Natural killer cell (primary cell): ENCODE data around the gene EXOC6B. TPM values are rescaled to one million over a fixed set of nuclear protein-coding genes. Genes with fewer than 3 reads are reported as not detected.

Experiments used
- ATAC-seq, 3 donors: fragments of 150-1000 bp in 2 of 3; fragments of 200-7000 bp in 1 of 3; cut with Tn5 transposase; 1 replicate in 1 of 3; 2 replicates in 2 of 3; pipeline ENCODE4 v1.10.0; 2021; ENCODE audit warnings: mild to moderate bottlenecking in 2 of 3, moderate library complexity in 2 of 3
- DNase-seq, 2 donors: peaks; one replicate each; pipeline versions ENCODE4 v3.0.0 to v3.0.0-alpha.2; 2013 to 2021; ENCODE audit warnings: mixed read lengths in 1 of 2
- H3K27ac ChIP-seq: one replicate; pipeline ENCODE4 v1.5.1; 2013; ENCODE audit warnings: mild to moderate bottlenecking, low read length
- H3K27me3 ChIP-seq: one replicate; pipeline ENCODE4 v1.6.1; 2013; ENCODE audit warnings: low read length; ENCODE audit not compliant: control insufficient read depth, insufficient read depth
- H3K36me3 ChIP-seq: one replicate; pipeline ENCODE4 v1.6.1; 2013; ENCODE audit warnings: low read length; ENCODE audit not compliant: control insufficient read depth, insufficient read depth
- H3K4me1 ChIP-seq: one replicate; pipeline ENCODE4 v1.6.1; 2013; ENCODE audit warnings: low read length; ENCODE audit not compliant: control insufficient read depth, insufficient read depth
- H3K4me3 ChIP-seq: one replicate; pipeline ENCODE4 v1.5.1; 2013; ENCODE audit warnings: low read length
- H3K9me3 ChIP-seq: one replicate; pipeline ENCODE4 v1.6.1; 2013; ENCODE audit warnings: low read length; ENCODE audit not compliant: control insufficient read depth, insufficient read depth
- H3K27ac Mint-ChIP-seq, 2 donors: one replicate each; pipeline ENCODE4 v1.8.0; 2022; ENCODE audit warnings: mild to moderate bottlenecking in 2 of 2, mixed read lengths in 2 of 2, moderate library complexity in 1 of 2
- H3K27me3 Mint-ChIP-seq, 2 donors: one replicate each; pipeline ENCODE4 v1.8.0; 2022; ENCODE audit warnings: low read depth in 2 of 2, mixed read lengths in 2 of 2
- H3K36me3 Mint-ChIP-seq: one replicate; pipeline ENCODE4 v1.8.0; 2022; ENCODE audit warnings: mixed read lengths
- H3K4me1 Mint-ChIP-seq, 2 donors: one replicate each; pipeline ENCODE4 v1.8.0; 2022; ENCODE audit warnings: mixed read lengths in 2 of 2
- H3K4me3 Mint-ChIP-seq: one replicate; pipeline ENCODE4 v1.8.0; 2022; ENCODE audit warnings: mild to moderate bottlenecking, moderate library complexity, mixed read lengths
- H3K9me3 Mint-ChIP-seq, 2 donors: one replicate each; pipeline ENCODE4 v1.8.0; 2022; ENCODE audit warnings: mixed read lengths in 2 of 2
- CTCF ChIP-seq: fragments of 200-600 bp; IDR thresholded peaks from one replicate; pipeline ENCODE4 v1.8.0; 2022; ENCODE audit warnings: antibody characterized with exemption
- WGBS: methylation state at CpG from one replicate; pipeline ENCODE4 v1.1.7; 2013; ENCODE audit warnings: missing lambda C conversion rate; ENCODE audit not compliant: insufficient coverage; 5-methylcytosine and 5-hydroxymethylcytosine counted together
- intact Hi-C: fragments of 100-400 bp; cut with micrococcal nuclease; formaldehyde crosslinking; loops from one replicate; pipeline ENCODE4 v1.14.2; 2022
- total RNA-seq, 4 donors: library from RNA; stranded (reverse); fragments of 120-200 nt in 1 of 4; gene quantifications; one replicate each; pipeline versions ENCODE4 v1.2.3 to v1.2.4, GENCODE V29; 2013 to 2022

EXOC6B gene
- total RNA-seq, 3 donors from 2014 or later (not counting 1 experiment from before 2014, with no cell fraction given), result 16.6 to 17.2 (median 17.1) TPM

DNA sequence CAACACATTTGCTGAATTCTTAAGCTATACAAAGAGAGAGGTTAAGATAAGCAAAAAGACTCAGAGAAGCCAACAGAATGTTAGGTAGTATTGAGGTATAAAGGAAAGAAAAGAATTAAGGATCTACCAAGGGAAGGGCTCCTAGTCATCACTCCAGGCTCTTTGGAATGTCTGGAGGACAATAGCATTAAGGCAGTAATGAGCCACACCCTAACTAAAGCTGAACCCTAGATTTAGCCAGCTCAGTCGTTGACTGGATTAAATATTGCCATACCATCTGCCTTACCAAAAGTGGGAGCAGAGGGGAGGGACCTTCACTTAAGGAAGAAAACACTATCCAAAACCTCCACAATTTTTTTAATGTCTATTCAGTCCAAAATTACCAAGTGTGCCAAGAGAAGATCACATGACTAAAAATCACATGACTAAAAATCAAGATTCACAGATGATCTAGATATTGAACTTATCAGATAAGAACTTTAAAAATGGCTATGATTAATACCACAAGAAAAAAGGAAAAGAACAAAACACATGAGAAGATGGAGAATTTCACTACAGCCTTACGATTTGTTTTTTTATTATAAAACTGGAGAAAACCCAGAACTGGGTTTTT is 59.7 kb downstream of the EXOC6B start:
- no peaks in the 10 kb centered on the region for H3K4me1 Mint-ChIP-seq
- no peak overlapping the region for H3K27ac Mint-ChIP-seq
- WGBS, result 88% methylated on average over 2 of the region's 2 CpGs
- Histone ChIP-seq H3K4me3 (no peak overlapping the region), H3K4me1 (no peaks in the 10 kb centered on the region), H3K9me3 (peaks cover 6% of the 10 kb centered on the region), H3K27ac (no peak overlapping the region), H3K27me3 (no peaks in the 10 kb centered on the region), H3K36me3 (no peaks in the 10 kb centered on the region)
- ATAC-seq (no peak), DNase-seq (no peak)
- no peak overlapping the region for H3K4me3 Mint-ChIP-seq
- intact Hi-C loops, result no loop called here
- no peaks in the 10 kb centered on the region for H3K27me3 Mint-ChIP-seq
- H3K9me3 Mint-ChIP-seq, result peaks cover 2 to 9% of the 10 kb centered on the region in 2 donors
- no peaks in the 10 kb centered on the region for H3K36me3 Mint-ChIP-seq
- no peak for TF ChIP-seq CTCF

DNA sequence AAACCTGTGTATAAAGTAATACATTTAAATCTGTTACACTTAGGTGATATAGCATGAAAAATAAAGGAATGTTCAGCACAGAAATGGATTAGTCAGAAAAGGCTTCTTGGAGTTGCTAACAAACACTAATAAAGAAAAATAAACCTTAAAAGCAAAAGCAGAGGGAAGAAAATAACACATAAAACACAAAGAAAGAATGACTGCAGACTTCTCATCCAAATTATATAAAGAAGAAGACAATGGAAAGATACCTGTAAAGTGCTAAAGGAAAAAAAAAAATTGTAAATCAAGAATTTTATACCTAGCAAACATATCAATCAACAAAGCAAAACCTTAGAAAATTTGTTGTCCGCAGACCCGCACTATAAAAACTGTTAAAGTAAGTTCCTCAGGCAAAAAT is 63.6 kb downstream of the EXOC6B start:
- Histone ChIP-seq H3K4me1 (no peaks in the 10 kb centered on the region), H3K27ac (no peak overlapping the region), H3K9me3 (peaks cover 6% of the 10 kb centered on the region), H3K27me3 (no peaks in the 10 kb centered on the region), H3K4me3 (no peak overlapping the region), H3K36me3 (no peaks in the 10 kb centered on the region)
- no peak overlapping the region for H3K27ac Mint-ChIP-seq
- H3K27me3 Mint-ChIP-seq, result no peaks in the 10 kb centered on the region
- WGBS, result 100% methylated on average over 2 of the region's 2 CpGs
- DNase-seq, result no peak
- H3K36me3 Mint-ChIP-seq, result no peaks in the 10 kb centered on the region
- peaks cover 3 to 9% of the 10 kb centered on the region in 2 donors for H3K9me3 Mint-ChIP-seq
- no peak for ATAC-seq
- H3K4me1 Mint-ChIP-seq, result no peaks in the 10 kb centered on the region
- intact Hi-C loops, result no loop called here
- TF ChIP-seq CTCF, result no peak
- H3K4me3 Mint-ChIP-seq, result no peak overlapping the region

DNA sequence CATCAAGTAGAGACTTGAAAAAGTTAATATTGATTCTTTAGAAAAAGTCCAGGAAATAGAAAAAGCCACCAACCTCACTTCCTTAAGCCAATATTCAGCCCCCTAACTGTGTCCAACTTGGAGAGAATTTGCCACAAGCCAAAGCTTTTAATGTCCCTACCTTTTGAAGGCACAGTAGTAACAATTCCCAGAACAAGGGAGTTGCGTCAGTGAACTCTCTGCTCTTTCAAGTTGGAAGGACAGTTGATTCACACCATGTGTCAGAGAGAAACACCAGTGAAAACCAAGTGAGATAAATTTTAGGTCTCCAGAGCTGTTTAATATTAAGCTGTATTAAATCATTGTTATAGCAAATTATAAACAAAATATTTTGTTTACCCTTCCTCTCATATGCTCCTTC is 66.1 kb downstream of the EXOC6B start:
- DNase-seq (no peak), ATAC-seq (no peak)
- Mint-ChIP-seq H3K27me3 (no peaks in the 10 kb centered on the region), H3K4me3 (no peak overlapping the region), H3K4me1 (no peaks in the 10 kb centered on the region), H3K36me3 (no peaks in the 10 kb centered on the region), H3K27ac (no peak overlapping the region), H3K9me3 (peaks cover 3 to 9% of the 10 kb centered on the region in 2 donors)
- H3K36me3 ChIP-seq, result no peaks in the 10 kb centered on the region
- no peak for TF ChIP-seq CTCF
- no peak overlapping the region for H3K4me3 ChIP-seq
- no peak overlapping the region for H3K27ac ChIP-seq
- peaks cover 6% of the 10 kb centered on the region for H3K9me3 ChIP-seq
- H3K4me1 ChIP-seq, result no peaks in the 10 kb centered on the region
- WGBS, result 100% methylated on average over 1 of the region's 1 CpG
- no peaks in the 10 kb centered on the region for H3K27me3 ChIP-seq
- intact Hi-C loops, result no loop called here

DNA sequence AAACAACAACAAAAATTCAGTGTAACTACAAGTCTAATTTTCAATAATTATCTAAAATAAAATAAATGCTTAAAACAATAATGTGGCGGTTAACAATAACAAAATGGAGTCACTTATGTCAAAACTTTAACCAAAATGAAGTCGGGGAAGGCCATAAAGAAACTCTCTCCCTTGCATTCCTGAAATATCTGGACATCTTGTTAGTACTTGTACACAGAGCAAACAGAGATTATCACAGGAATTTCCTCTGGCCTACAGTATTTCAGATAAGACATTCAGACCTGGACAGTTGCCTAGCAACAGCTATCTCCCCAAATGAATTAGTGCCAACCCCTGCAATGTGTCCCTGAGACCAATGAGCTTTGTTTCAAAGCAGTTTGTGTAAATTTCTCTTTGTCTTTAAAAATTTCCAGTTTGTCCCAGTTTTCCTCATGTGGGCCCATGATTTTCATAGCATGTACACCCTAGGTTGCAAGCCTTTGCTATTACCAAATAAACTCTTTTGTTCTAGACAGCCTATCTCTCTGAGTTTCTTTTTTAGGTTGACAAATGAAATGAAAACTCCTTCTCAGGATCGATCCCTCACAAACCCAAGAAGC is 68.6 kb downstream of the EXOC6B start:
- no peaks in the 10 kb centered on the region for H3K4me1 Mint-ChIP-seq

More for the DNA sequence above, 68.6 kb downstream of the EXOC6B start:
- Mint-ChIP-seq H3K27ac (no peak overlapping the region), H3K4me3 (no peak overlapping the region), H3K27me3 (no peaks in the 10 kb centered on the region), H3K9me3 (peaks cover 2 to 3% of the 10 kb centered on the region in 2 donors), H3K36me3 (no peaks in the 10 kb centered on the region)
- Histone ChIP-seq H3K4me1 (no peaks in the 10 kb centered on the region), H3K27ac (no peak overlapping the region), H3K27me3 (no peaks in the 10 kb centered on the region), H3K9me3 (peaks cover 6% of the 10 kb centered on the region), H3K4me3 (no peak overlapping the region), H3K36me3 (no peaks in the 10 kb centered on the region)
- WGBS, result 91% methylated on average over 3 of the region's 3 CpGs
- DNase-seq (no peak), ATAC-seq (no peak)
- TF ChIP-seq CTCF, result no peak
- intact Hi-C loops, result no loop called here
